IPS-15b (cell line): ENCODE measurements around the gene RAB27B.

ENCODE experiments used
- H3K27me3 ChIP-seq: one replicate; pipeline ENCODE4 v1.6.1; 2013; ENCODE audit warnings: low read length; ENCODE audit not compliant: control insufficient read depth, insufficient read depth
- H3K36me3 ChIP-seq: one replicate; pipeline ENCODE4 v1.6.1; 2013; ENCODE audit warnings: low read length; ENCODE audit not compliant: control insufficient read depth, insufficient read depth
- H3K4me1 ChIP-seq: one replicate; pipeline ENCODE4 v1.6.1; 2013; ENCODE audit warnings: mild to moderate bottlenecking, low read length; ENCODE audit not compliant: control insufficient read depth, insufficient read depth
- H3K4me3 ChIP-seq: one replicate; pipeline ENCODE4 v1.5.1; 2013; ENCODE audit warnings: low read depth, low read length
- H3K9ac ChIP-seq: one replicate; pipeline ENCODE4 v1.6.1; 2013; ENCODE audit warnings: low read depth, mild to moderate bottlenecking, low read length
- H3K9me3 ChIP-seq: one replicate; pipeline ENCODE4 v1.6.1; 2013; ENCODE audit warnings: mild to moderate bottlenecking, low read length; ENCODE audit not compliant: control insufficient read depth, insufficient read depth

Gene RAB27B

DNA sequence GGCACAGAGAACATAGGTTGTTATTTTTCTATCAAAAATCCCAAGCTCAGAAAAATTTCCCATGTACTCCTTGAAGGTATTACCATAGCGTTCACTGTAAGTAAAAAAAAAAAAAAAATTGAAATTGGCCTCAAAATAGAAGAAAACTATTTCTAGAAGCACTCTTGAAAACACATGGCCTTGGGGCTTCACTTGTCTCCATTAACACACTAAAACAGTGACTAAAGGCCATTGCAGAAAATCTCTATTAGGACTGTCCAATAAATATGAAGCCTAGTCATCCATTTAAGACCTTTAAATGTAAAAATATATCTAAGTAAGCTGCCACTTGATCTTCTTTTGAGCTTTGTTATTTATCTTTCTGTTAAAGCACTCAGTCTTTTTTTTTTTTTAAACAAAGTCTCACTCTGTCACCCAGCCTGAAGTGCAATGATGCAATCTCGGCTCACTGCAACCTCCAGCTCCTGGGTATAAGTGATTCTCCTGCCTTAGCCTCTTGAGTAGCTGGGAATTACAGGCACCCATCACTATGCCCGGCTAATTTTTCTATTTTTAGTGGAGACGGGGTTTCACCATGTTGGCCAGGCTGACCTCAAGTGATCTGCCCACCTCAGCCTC, 95.2 kb downstream of the RAB27B start:
- Histone ChIP-seq H3K36me3 (no peaks in the 10 kb centered on the region), H3K4me1 (no peaks in the 10 kb centered on the region)

DNA sequence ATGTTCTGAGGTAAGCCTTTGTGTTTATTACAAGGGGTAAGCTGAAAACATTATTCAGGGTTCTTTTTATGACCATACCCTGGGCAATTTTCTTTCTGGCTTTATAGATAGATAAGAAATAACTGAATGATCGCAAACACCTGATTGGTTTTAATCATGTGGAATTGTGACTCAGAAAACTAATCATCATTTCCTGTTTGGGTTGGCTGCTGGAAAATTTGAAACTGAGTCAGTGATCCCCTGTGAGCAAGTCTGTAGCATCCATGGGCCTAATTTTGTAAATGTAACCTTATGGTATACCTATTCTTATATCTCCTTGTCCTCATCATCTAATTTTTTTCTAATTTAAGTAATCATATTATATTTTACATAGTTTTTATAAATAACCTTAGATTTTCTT, 96.7 kb downstream of the RAB27B start:
- Histone ChIP-seq H3K4me3 (no peak overlapping the region), H3K36me3 (no peaks in the 10 kb centered on the region), H3K9me3 (no peaks in the 10 kb centered on the region), H3K27me3 (no peaks in the 10 kb centered on the region), H3K9ac (no peak overlapping the region), H3K4me1 (no peaks in the 10 kb centered on the region)

More for the DNA sequence above, 95.2 kb downstream of the RAB27B start:
- no peaks in the 10 kb centered on the region for H3K9me3 ChIP-seq
- H3K9ac ChIP-seq = no peak overlapping the region
- H3K4me3 ChIP-seq = no peak overlapping the region
- no peaks in the 10 kb centered on the region for H3K27me3 ChIP-seq

DNA sequence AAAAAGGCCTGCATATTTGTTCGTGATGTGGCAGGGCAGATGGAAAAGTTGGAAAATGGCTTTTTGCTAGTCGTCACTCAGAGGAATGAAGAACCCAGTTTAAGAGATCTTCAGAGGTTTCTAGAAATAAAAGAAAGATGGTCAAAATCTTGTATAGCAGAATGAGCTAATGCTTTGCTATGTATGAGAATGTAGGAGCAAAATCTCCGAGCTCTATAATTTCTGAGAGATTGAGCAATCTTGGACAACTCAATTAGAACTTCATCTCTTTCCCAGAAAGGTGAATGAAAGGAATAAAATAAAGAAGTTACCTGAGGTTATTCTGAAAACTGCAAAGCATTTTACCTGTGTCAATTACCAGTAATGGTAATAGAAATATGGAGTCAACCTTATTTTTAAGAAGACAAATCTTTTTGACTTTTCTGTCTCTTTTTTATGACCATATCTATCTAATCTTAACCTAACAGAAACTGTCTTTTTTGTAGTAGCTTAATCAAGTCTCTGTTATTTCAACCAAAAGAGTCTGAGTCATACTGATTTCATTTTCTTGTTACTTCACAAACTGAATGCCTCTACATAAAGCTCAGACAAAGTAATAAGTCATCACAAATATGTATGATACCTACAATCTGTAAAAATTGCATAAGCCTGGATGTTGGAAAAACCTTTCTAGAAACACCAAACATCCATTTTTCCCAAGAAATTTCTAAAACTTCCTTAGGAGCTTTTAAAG, 98.5 kb downstream of the RAB27B start:
- no peaks in the 10 kb centered on the region for H3K27me3 ChIP-seq
- H3K9me3 ChIP-seq = no peaks in the 10 kb centered on the region
- H3K36me3 ChIP-seq = no peaks in the 10 kb centered on the region
- no peak overlapping the region for H3K9ac ChIP-seq
- H3K4me1 ChIP-seq = no peaks in the 10 kb centered on the region
- no peak overlapping the region for H3K4me3 ChIP-seq

DNA sequence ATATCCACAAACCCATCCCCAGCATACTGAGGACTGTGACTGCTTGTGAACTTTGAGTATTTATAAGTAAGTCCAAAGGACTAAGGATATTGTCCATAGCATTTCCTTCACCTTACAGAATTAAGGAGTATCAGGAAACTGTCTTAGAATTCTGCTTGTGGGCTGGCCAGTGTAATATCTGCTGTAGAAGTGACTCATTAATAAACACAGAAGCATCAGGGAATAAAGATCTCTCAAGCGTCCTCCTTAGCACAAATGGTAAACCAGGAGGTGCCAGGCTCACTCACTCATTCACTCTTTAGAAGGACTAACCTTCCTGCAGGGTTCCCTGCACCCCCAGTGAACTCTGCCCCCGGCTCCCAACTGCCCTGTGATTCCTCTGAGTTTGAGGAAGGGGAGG, 100.0 kb downstream of the RAB27B start:
- Histone ChIP-seq H3K4me1 (no peaks in the 10 kb centered on the region), H3K4me3 (no peak overlapping the region), H3K36me3 (no peaks in the 10 kb centered on the region), H3K27me3 (no peaks in the 10 kb centered on the region), H3K9ac (no peak overlapping the region), H3K9me3 (no peaks in the 10 kb centered on the region)

DNA sequence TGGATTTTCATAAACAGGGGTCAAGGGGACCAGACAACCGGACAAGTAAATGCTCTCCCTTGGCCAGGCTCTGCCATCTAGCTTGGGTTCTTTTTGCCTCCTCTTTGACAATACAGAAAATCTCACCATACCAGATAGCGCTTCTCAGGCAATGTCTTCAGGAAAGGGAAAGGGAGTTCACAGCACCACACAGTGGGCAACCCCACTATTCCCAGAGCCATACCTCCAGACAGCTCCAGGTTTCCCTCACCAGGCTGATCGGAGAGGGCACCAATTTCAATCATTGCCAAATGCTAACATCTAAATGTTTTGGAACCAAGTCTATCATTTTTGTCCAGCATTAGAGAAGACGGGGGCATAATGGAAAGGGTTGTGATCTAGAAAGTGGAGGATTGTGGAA, 102.9 kb downstream of the RAB27B start:
- no peak overlapping the region for H3K9ac ChIP-seq
- no peaks in the 10 kb centered on the region for H3K9me3 ChIP-seq
- H3K27me3 ChIP-seq = no peaks in the 10 kb centered on the region
- H3K36me3 ChIP-seq = no peaks in the 10 kb centered on the region
- H3K4me3 ChIP-seq = no peak overlapping the region
- H3K4me1 ChIP-seq = no peaks in the 10 kb centered on the region

DNA sequence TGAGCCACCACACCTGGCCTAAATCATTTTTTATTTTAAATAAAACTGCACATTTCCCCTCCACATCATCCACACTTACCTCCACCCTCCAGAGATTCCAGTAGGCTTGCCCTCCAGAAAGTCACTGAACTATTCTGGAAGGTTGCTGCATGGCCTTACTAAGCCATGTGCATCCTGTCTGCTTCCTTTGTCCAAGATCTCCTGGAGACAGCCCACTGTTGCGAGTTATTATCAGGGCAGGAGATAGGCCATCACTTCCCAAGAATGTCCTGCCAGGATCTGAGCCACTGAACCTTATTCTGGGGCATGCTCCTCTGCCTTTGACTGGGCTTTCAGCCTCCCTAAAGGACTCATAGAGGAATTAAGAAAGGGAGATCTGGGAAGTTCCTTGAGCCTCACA, 104.2 kb downstream of the RAB27B start:
- no peaks in the 10 kb centered on the region for H3K4me1 ChIP-seq
- no peaks in the 10 kb centered on the region for H3K9me3 ChIP-seq
- H3K4me3 ChIP-seq = no peak overlapping the region
- H3K27me3 ChIP-seq = no peaks in the 10 kb centered on the region
- no peak overlapping the region for H3K9ac ChIP-seq
- no peaks in the 10 kb centered on the region for H3K36me3 ChIP-seq

DNA sequence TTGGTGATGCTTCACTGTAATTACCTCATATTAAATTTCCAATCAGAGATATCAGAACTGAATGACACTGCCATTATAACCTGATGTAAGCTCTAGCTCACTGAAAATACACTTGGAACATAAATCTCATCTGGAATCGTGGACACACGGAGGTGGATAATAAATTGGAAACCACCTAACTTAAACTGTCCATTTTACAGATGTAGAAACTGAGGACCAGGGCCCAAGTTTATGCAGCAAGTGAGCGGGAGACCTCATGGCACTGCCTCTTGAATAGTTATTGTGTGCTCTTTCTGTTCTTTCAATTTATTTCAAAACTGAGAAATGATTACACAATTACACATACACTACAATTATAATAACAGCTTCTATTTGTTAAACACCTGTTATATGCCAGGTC, 110.2 kb downstream of the RAB27B start:
- no peaks in the 10 kb centered on the region for H3K27me3 ChIP-seq
- H3K9ac ChIP-seq = no peak overlapping the region
- H3K4me1 ChIP-seq = no peaks in the 10 kb centered on the region
- no peaks in the 10 kb centered on the region for H3K9me3 ChIP-seq
- H3K4me3 ChIP-seq = no peak overlapping the region
- no peaks in the 10 kb centered on the region for H3K36me3 ChIP-seq

DNA sequence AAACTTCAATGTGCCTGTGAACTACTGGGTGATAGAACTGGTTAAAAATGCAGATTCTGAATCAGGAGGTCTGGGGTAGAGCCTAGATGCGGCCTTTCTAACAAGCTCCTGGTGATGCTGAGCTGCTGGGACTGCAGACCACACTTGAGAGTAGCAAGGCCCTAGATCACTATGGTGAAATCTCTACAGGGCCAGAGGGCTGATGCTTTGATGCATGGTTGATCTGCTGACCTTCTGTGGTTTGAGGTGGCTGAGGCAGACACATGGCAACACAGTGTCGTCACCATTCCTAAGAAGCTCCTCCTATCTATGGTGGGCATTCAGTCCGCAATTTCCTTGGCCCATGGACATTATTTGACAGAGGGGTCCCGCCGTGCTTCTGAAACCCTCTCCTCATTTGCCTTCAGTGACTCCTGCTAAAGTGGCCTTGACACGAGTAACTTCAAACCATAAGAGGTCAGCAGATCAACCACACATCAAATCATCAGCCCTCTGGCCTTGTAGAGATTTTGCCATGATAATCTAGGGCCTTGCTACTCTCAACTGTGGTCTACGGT, 111.2 kb downstream of the RAB27B start:
- Histone ChIP-seq H3K4me1 (no peaks in the 10 kb centered on the region), H3K4me3 (no peak overlapping the region), H3K9ac (no peak overlapping the region), H3K36me3 (no peaks in the 10 kb centered on the region), H3K27me3 (no peaks in the 10 kb centered on the region), H3K9me3 (no peaks in the 10 kb centered on the region)

DNA sequence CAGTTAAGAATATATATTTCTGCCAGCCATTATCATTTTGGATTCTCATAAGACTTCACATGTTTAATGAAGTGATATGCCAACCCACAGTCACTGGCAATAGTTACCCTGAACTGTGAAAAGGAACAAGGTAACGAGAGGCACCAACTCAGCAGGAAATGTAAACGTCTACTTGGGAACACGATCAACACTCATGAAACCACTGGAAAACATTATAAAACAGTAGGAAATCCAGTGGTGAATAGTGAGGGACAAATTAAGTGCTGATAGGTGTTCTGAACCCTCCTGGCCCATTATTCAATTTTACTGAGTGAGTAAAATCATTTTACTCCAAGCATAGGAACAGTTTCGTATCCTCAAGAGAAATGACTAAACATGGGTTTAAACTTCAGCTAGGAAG, 113.9 kb downstream of the RAB27B start:
- Histone ChIP-seq H3K27me3 (no peaks in the 10 kb centered on the region), H3K4me1 (no peaks in the 10 kb centered on the region), H3K9me3 (no peaks in the 10 kb centered on the region), H3K36me3 (no peaks in the 10 kb centered on the region), H3K4me3 (no peak overlapping the region), H3K9ac (no peak overlapping the region)

DNA sequence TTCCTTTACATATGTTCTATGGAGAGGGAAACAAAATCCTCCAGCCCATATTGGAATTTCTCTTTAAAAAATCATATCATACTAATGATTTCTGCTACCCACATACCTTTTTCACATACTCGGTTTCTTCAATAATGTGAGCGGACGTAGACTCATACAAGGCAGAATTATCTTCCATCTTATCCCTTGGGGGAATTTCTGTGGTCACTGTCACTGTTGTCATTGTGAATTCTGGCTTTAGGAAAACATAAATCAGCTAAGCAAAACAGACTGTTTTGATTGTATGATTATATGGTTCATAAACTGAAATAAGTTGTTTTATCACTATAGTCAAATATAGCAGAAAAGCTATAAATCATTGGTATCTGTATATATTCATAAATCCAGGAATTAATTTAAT, 114.3 kb downstream of the RAB27B start:
- H3K4me1 ChIP-seq = no peaks in the 10 kb centered on the region
- H3K9me3 ChIP-seq = no peaks in the 10 kb centered on the region
- no peak overlapping the region for H3K4me3 ChIP-seq
- H3K27me3 ChIP-seq = no peaks in the 10 kb centered on the region
- H3K36me3 ChIP-seq = no peaks in the 10 kb centered on the region
- no peak overlapping the region for H3K9ac ChIP-seq
